RWPE2 (cell line): ENCODE measurements around the gene SPO11.

Experiments
- ATAC-seq: fragments of 200-7000 bp; cut with Tn5 transposase; 3 replicates; pipeline ENCODE4 v1.9.1; 2021; ENCODE audit warnings: low read depth
- DNase-seq: peaks from one replicate; pipeline ENCODE4 v3.0.0-alpha.2; 2020; ENCODE audit warnings: low spot score
- H3K27ac ChIP-seq: fragments of 450-650 bp; 2 replicates; pipeline ENCODE4 v1.5.1; 2017; ENCODE audit warnings: mild to moderate bottlenecking; ENCODE audit not compliant: poor library complexity, severe bottlenecking
- H3K27me3 ChIP-seq: fragments of 250-450 bp; sonication (Bioruptor Pico); 2 replicates; pipeline ENCODE4 v1.5.1; 2021; ENCODE audit warnings: mild to moderate bottlenecking, moderate library complexity; ENCODE audit not compliant: insufficient read depth, poor library complexity, severe bottlenecking
- H3K36me3 ChIP-seq: fragments of 250-450 bp; sonication (Bioruptor Pico); 2 replicates; pipeline ENCODE4 v1.5.1; 2020; ENCODE audit warnings: low read depth, mild to moderate bottlenecking, moderate library complexity
- H3K4me1 ChIP-seq: fragments of 250-450 bp; sonication (Bioruptor Pico); 2 replicates; pipeline ENCODE4 v1.5.1; 2021; ENCODE audit warnings: mild to moderate bottlenecking, moderate library complexity; ENCODE audit not compliant: insufficient read depth, poor library complexity, severe bottlenecking
- H3K4me3 ChIP-seq: fragments of 250-450 bp; sonication (Bioruptor Pico); 2 replicates; pipeline ENCODE4 v1.5.1; 2021; ENCODE audit warnings: mild to moderate bottlenecking, moderate library complexity; ENCODE audit not compliant: severe bottlenecking
- H3K9me3 ChIP-seq: fragments of 250-450 bp; sonication (Bioruptor Pico); 2 replicates; pipeline ENCODE4 v1.5.1; 2021; ENCODE audit warnings: mild to moderate bottlenecking, moderate library complexity; ENCODE audit not compliant: severe bottlenecking
- CTCF ChIP-seq: fragments of 450-650 bp; IDR thresholded peaks from one replicate; pipeline ENCODE4 v1.5.1; 2017; ENCODE audit warnings: mild to moderate bottlenecking, moderate library complexity; ENCODE audit not compliant: poor library complexity, severe bottlenecking

SPO11 gene

GRCh38 chr20:57287007-57287880 is 42.4 kb upstream of the SPO11 start:
- H3K27me3 ChIP-seq = peaks cover 96% of the 10 kb centered on the region
- H3K36me3 ChIP-seq = no peaks in the 10 kb centered on the region
- H3K4me1 ChIP-seq = no peaks in the 10 kb centered on the region
- no peak overlapping the region for H3K4me3 ChIP-seq
- DNase-seq (no peak), ATAC-seq (no peak)
- no peak for TF ChIP-seq CTCF
- H3K27ac ChIP-seq = no peak overlapping the region
- no peaks in the 10 kb centered on the region for H3K9me3 ChIP-seq

- no peaks in the 10 kb centered on the region for H3K4me1 ChIP-seq
- TF ChIP-seq CTCF = no peak
- no peaks in the 10 kb centered on the region for H3K9me3 ChIP-seq
- H3K27ac ChIP-seq = no peak overlapping the region
- H3K27me3 ChIP-seq = peaks cover 94% of the 10 kb centered on the region
- ATAC-seq (no peak), DNase-seq (no peak)
- H3K36me3 ChIP-seq = no peaks in the 10 kb centered on the region
- H3K4me3 ChIP-seq = no peak overlapping the region
Observed at GRCh38 chr20:57287901-57288300, 41.7 kb upstream of the SPO11 start.

GRCh38 chr20:57288651-57289277 is 40.8 kb upstream of the SPO11 start:
- ATAC-seq (no peak), DNase-seq (no peak)
- TF ChIP-seq CTCF = no peak
- Histone ChIP-seq H3K27me3 (peaks cover 94% of the 10 kb centered on the region), H3K9me3 (no peaks in the 10 kb centered on the region), H3K4me3 (no peak overlapping the region), H3K36me3 (no peaks in the 10 kb centered on the region), H3K4me1 (no peaks in the 10 kb centered on the region), H3K27ac (no peak overlapping the region)

- H3K4me1 ChIP-seq = no peaks in the 10 kb centered on the region
- DNase-seq = no peak
- H3K27me3 ChIP-seq = peaks cover 94% of the 10 kb centered on the region
- H3K27ac ChIP-seq = no peak overlapping the region
- no peak for ATAC-seq
- no peak for TF ChIP-seq CTCF
- H3K36me3 ChIP-seq = no peaks in the 10 kb centered on the region
- no peaks in the 10 kb centered on the region for H3K9me3 ChIP-seq
- no peak overlapping the region for H3K4me3 ChIP-seq
Observed at GRCh38 chr20:57289391-57290177, 40.0 kb upstream of the SPO11 start.
